Fibroblast of lung (primary cell): ENCODE results near the gene DLD.

Source experiments
- EZH2 ChIP-seq: IDR thresholded peaks from 2 replicates; pipeline ENCODE4 v1.5.1; 2012; ENCODE audit warnings: low read length, control low read depth, mild to moderate bottlenecking; ENCODE audit errors: missing control alignments
- TF ChIP-seq, protein P1 (sequence below), 2 donors: IDR thresholded peaks in 1 of 2; conservative IDR thresholded peaks in 1 of 2; 1 replicate in 1 of 2; 2 replicates in 1 of 2; pipeline ENCODE4 v1.5.1; 2011 to 2012; ENCODE audit warnings: low read length in 2 of 2, control low read depth in 1 of 2, inconsistent platforms in 1 of 2, low read depth in 1 of 2, mild to moderate bottlenecking in 1 of 2

DNA sequence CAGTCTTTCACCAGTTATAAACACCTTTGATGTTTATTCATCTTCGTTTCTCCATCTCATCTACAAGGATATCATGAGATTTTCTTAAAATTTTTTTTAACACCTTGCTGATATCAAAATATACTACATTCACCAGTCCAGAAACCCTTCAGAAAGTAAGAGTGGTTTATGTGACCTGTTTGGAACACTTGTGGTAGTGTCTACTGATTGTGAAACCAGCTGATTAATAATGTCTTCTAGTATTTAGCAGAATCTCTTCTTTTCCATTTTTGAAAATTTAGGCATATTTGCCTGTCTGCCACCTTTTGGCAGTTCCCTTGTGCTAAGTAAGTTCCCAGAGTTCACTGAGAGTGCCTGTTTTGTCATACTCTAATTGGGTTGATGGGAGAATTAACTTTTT, 18.5 kb downstream of the DLD start:
- TF ChIP-seq, protein P1, sequence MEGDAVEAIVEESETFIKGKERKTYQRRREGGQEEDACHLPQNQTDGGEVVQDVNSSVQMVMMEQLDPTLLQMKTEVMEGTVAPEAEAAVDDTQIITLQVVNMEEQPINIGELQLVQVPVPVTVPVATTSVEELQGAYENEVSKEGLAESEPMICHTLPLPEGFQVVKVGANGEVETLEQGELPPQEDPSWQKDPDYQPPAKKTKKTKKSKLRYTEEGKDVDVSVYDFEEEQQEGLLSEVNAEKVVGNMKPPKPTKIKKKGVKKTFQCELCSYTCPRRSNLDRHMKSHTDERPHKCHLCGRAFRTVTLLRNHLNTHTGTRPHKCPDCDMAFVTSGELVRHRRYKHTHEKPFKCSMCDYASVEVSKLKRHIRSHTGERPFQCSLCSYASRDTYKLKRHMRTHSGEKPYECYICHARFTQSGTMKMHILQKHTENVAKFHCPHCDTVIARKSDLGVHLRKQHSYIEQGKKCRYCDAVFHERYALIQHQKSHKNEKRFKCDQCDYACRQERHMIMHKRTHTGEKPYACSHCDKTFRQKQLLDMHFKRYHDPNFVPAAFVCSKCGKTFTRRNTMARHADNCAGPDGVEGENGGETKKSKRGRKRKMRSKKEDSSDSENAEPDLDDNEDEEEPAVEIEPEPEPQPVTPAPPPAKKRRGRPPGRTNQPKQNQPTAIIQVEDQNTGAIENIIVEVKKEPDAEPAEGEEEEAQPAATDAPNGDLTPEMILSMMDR (conservative IDR thresholded peaks at IDR 0.05 in 1 of 2, IDR thresholded peaks at IDR 0.05 in 1 of 2; ENCODE audit: low read depth in 1 of 2, low read length in 2 of 2), result no peak
- no peak for TF ChIP-seq EZH2
